Fibroblast of mammary gland (primary cell): ENCODE results near the gene HSFX4.

ENCODE experiments used
- DNase-seq: peaks from one replicate; pipeline ENCODE4 v3.0.0-alpha.2; 2010; ENCODE audit warnings: low read depth
- H3K4me3 ChIP-seq: 2 replicates; pipeline ENCODE4 v1.5.1; 2011; ENCODE audit warnings: low read depth, mild to moderate bottlenecking, low read length, moderate library complexity; ENCODE audit not compliant: control insufficient read depth
- CTCF ChIP-seq: conservative IDR thresholded peaks from 2 replicates; pipeline ENCODE4 v1.5.1; 2011; ENCODE audit warnings: low read depth, low read length, inconsistent platforms; ENCODE audit not compliant: control insufficient read depth, insufficient read depth

HSFX4 gene

DNA sequence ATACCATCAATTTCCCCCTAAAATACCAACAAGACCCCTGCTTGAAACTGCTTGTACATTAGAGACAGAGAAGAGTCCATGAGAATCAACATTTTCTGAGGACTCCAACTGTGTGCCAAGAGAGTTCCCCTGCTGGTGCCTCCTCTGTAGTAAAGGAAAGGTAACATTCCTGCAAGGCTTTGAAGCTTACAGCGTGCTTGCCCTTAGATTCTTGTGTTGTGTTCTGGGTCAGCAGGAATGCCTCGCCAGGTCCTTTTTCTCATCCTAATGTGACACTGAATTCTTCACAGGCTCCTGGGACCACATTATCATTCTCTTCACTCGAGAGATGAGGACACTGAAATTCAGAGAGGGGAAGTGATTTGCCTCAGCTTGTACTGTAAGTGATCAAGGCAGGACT, 18.6 kb downstream of the HSFX4 start:
- no peak for TF ChIP-seq CTCF
- no peak for DNase-seq
- no peak overlapping the region for H3K4me3 ChIP-seq

DNA sequence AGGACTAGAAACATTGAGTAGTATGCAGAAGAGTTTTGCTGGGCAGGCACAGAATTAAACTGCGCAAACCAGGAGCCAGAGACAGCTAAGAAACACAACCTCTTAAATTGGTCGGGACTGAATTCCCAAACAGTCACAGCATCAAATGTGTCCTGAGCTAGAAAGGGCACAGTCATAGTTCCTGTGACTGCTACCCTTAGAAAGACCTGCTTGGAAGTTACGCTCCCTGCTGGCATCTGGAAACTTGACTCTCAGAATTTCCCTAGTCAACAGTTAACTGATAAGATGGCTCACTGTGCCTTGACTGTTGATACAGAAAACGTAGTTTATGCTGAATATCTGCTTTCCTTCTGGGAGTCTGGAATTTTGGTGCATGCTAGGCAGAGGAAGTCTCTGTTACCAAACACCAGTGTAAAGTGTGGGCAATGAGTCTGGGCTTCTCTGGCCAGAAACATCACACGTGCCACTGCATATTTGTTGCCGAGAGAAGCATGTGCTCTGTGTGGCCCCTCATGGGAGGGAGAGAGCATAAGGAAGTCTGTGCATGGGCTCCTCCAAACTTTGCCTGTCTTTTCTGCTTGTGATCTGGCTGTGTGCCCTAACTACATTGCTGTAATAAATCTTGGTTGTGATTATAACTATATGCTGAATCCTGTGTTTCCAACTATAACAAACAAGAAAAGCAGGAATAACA, 20.5 kb downstream of the HSFX4 start:
- no peak overlapping the region for H3K4me3 ChIP-seq
- no peak for TF ChIP-seq CTCF
- no peak for DNase-seq

- peak; percentile 56 for TF ChIP-seq CTCF
- no peak overlapping the region for H3K4me3 ChIP-seq
- peak; percentile 69 for DNase-seq
Observed at GRCh38 chrX:149950681-149951080, 21.3 kb downstream of the HSFX4 start.

GRCh38 chrX:149961572-149961971, 32.2 kb downstream of the HSFX4 start:
- H3K4me3 ChIP-seq, result no peak overlapping the region
- no peak for DNase-seq
- no peak for TF ChIP-seq CTCF

DNA sequence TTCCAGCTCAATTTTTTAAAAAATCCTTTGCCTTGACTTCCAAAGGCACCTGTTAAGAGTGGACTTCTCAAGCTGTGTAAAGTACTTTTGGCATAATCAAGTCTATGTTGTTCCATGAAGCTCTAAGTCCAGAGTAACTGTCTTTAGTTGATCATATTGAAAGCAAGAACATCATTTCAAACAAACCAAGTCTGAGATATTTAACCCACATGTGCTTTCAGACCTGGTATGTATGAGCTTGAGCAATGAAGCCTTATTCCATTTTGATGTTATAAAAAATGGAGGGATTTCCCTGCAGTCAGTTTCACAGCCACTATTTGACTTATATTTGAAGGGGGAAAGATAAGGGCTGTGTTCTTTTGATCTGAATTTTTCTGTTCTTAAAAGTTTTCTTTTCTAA, 32.6 kb downstream of the HSFX4 start:
- no peak overlapping the region for H3K4me3 ChIP-seq
- no peak for DNase-seq
- no peak for TF ChIP-seq CTCF

- peak; percentile 66 for DNase-seq
- TF ChIP-seq CTCF, result peak; percentile 75
- H3K4me3 ChIP-seq, result no peak overlapping the region
Observed at GRCh38 chrX:149962859-149963757, 33.7 kb downstream of the HSFX4 start.
